Measurements from ENCODE around the gene CD300LD.
A peak's percentile ranks its signal among the peaks of the same experiment; 100 is the strongest.
"Not testable (repeated sequence)": the region's sequence is repeated elsewhere in the genome, so short reads cannot be mapped to it uniquely, and the experiment has no call there.

The CD300LD gene

GRCh38 chr17:74569020-74570003 is 22.8 kb downstream of the CD300LD start:
- DNase-seq: peak; percentile 20

- no peak for DNase-seq
These were observed 23.8 kb downstream of the CD300LD start for GRCh38 chr17:74568106-74568873.

- DNase-seq: no peak
These were observed 24.7 kb downstream of the CD300LD start, which contains the start of gene CD300H for GRCh38 chr17:74567397-74567796. TSS of gene CD300H (minus strand) at chr17:74567509.

- DNase-seq: no peak
These were observed 25.8 kb downstream of the CD300LD start for GRCh38 chr17:74566132-74566753.

GRCh38 chr17:74565126-74565525 is 27.0 kb downstream of the CD300LD start:
- DNase-seq: no peak

- no peak for DNase-seq
These were observed 28.7 kb downstream of the CD300LD start for GRCh38 chr17:74563358-74563757.

- no peak for DNase-seq
These were observed 30.5 kb downstream of the CD300LD start for GRCh38 chr17:74561586-74561985.

- DNase-seq: no peak
These were observed 33.1 kb downstream of the CD300LD start for GRCh38 chr17:74558882-74559519.

GRCh38 chr17:74558402-74558801 is 33.7 kb downstream of the CD300LD start:
- DNase-seq: not testable (repeated sequence)

GRCh38 chr17:74555427-74555940 is 36.6 kb downstream of the CD300LD start:
- DNase-seq: no peak

- DNase-seq: no peak
These were observed 37.2 kb downstream of the CD300LD start for GRCh38 chr17:74554909-74555308.

GRCh38 chr17:74552037-74552436 is 40.0 kb downstream of the CD300LD start:
- no peak for DNase-seq

GRCh38 chr17:74550602-74551001 is 41.5 kb downstream of the CD300LD start:
- no peak for DNase-seq

- no peak for DNase-seq
These were observed 42.7 kb downstream of the CD300LD start for GRCh38 chr17:74549343-74549742.

GRCh38 chr17:74547736-74548135 is 44.3 kb downstream of the CD300LD start:
- DNase-seq: peak; percentile 13

- DNase-seq: no peak
These were observed 44.8 kb downstream of the CD300LD start for GRCh38 chr17:74547264-74547663.

GRCh38 chr17:74546586-74546985 is 45.5 kb downstream of the CD300LD start:
- DNase-seq: no peak

GRCh38 chr17:74545843-74546230 is 46.2 kb downstream of the CD300LD start, which contains the start of gene CD300C:
TSS of gene CD300C (minus strand) at chr17:74546115. CDS start at chr17:74545782, 333 bp downstream.
- no peak for DNase-seq

- DNase-seq: no peak
These were observed 46.9 kb downstream of the CD300LD start for GRCh38 chr17:74544991-74545842.

GRCh38 chr17:74543891-74544760 is 48.0 kb downstream of the CD300LD start:
- no peak for DNase-seq
